HepG2 (cell line): Measurements from ENCODE around the gene ARHGAP15. TPM values are rescaled to one million over a fixed set of nuclear protein-coding genes. Genes with fewer than 3 reads are reported as not detected.

Source experiments
- ATAC-seq: fragments of 200-7000 bp; cut with Tn5 transposase; 3 replicates; pipeline ENCODE4 v1.9.1; 2020; ENCODE audit warnings: mild to moderate bottlenecking, moderate library complexity
- BruUV-seq: library from RNA; stranded (reverse); fragments of 400-500 nt; replicated peaks from 2 replicates; lab custom pipeline; 2021; lab: Mats Ljungman, UMichigan
- CTCF ChIA-PET: fragments of 300-600 bp; formaldehyde crosslinking; extraction: SDS; loops from one replicate; lab custom pipeline; 2021; ENCODE audit warnings: low total read pairs, inconsistent platforms, low intra/inter-chr PET ratio; lab: Yijun Ruan, JAX
- POLR2A ChIA-PET: fragments of 350-600 bp; sonication (Branson Sonifier 250); formaldehyde crosslinking; loops from one replicate; lab custom pipeline; 2020; ENCODE audit warnings: antibody characterized with exemption, inconsistent platforms; lab: Yijun Ruan, JAX
- DNase-seq: peaks from one replicate; pipeline ENCODE4 v3.0.0-alpha.2; 2015; ENCODE audit warnings: low spot score
- FAIRE-seq: peaks from 3 replicates; lab custom pipeline; 2011; peaks lifted over from hg19 to GRCh38; lab: Jason Lieb, UNC
- H2AFZ ChIP-seq: one replicate; pipeline ENCODE4 v1.6.1; 2011; ENCODE audit warnings: low read length, inconsistent platforms
- H3K27ac ChIP-seq: fragments of 300-600 bp; 3 replicates; pipeline ENCODE4 v1.8.0; 2011; ENCODE audit warnings: mixed run types, mild to moderate bottlenecking, mixed read lengths, low read length, inconsistent platforms; ENCODE audit not compliant: insufficient read depth; ENCODE audit errors: extremely low read length
- H3K27me3 ChIP-seq, 2 experiments: fragments of 200-600 bp in 1 of 2; 2 replicates in 1 of 2; 3 replicates in 1 of 2; pipeline versions ENCODE4 v1.6.0 to v1.8.0; 2011; ENCODE audit warnings: low read length in 2 of 2, mild to moderate bottlenecking in 2 of 2, moderate library complexity in 2 of 2, inconsistent platforms in 1 of 2; ENCODE audit not compliant: insufficient read depth in 2 of 2, control insufficient read depth in 1 of 2
- H3K36me3 ChIP-seq, 2 experiments: fragments of 200-600 bp in 1 of 2; replicated peaks in 1 of 2; 2 replicates in 1 of 2; 3 replicates in 1 of 2; pipeline versions ENCODE4 v1.5.1 to v1.8.0; 2011; ENCODE audit warnings: low read length in 2 of 2, inconsistent platforms in 1 of 2; ENCODE audit not compliant: insufficient read depth in 2 of 2, control insufficient read depth in 1 of 2
- H3K4me1 ChIP-seq: 2 replicates; pipeline ENCODE4 v1.5.1; 2012; ENCODE audit warnings: low read length, inconsistent platforms; ENCODE audit not compliant: insufficient read depth
- H3K4me2 ChIP-seq: 2 replicates; pipeline ENCODE4 v1.6.0; 2011; ENCODE audit warnings: low read depth, low read length, inconsistent platforms
- H3K4me3 ChIP-seq, 3 experiments: fragments of 200-600 bp in 1 of 3; sonication (generic), shearing (Covaris generic) in 1 of 3; replicated peaks in 1 of 3; 2 replicates each; pipeline ENCODE4 v1.5.1; 2011 to 2016; ENCODE audit warnings: low read length in 3 of 3, inconsistent platforms in 2 of 3, low read depth in 2 of 3, mild to moderate bottlenecking in 2 of 3, control low read depth in 1 of 3, mixed read lengths in 1 of 3; ENCODE audit not compliant: insufficient read depth in 1 of 3
- H3K79me2 ChIP-seq: one replicate; pipeline ENCODE4 v1.6.1; 2011; ENCODE audit warnings: low read length, inconsistent platforms; ENCODE audit not compliant: insufficient read depth
- H3K9ac ChIP-seq: 2 replicates; pipeline ENCODE4 v1.6.0; 2011; ENCODE audit warnings: mild to moderate bottlenecking, low read depth, low read length, inconsistent platforms; ENCODE audit not compliant: insufficient read depth
- H3K9me3 ChIP-seq: 2 replicates; pipeline ENCODE4 v1.5.1; 2012; ENCODE audit warnings: mild to moderate bottlenecking, low read length
- H4K20me1 ChIP-seq: 2 replicates; pipeline ENCODE4 v1.6.0; 2011; ENCODE audit warnings: inconsistent platforms, mild to moderate bottlenecking, low read length, moderate library complexity; ENCODE audit not compliant: insufficient read depth
- AKAP8 ChIP-seq: sonication (generic); formaldehyde crosslinking; IDR thresholded peaks from 2 replicates; pipeline ENCODE4 v1.5.1; 2020; ENCODE audit warnings: mild to moderate bottlenecking, missing genetic modification reagents
- CREM ChIP-seq, 2 experiments: sonication (generic) in 1 of 2; formaldehyde crosslinking in 1 of 2; IDR thresholded peaks; 2 replicates each; pipeline versions ENCODE4 v1.4.0 to v1.6.1; 2016 to 2020; ENCODE audit warnings: antibody characterized with exemption in 1 of 2, mild to moderate bottlenecking in 1 of 2, missing genetic modification reagents in 1 of 2
- FOXO1 ChIP-seq: sonication (generic); formaldehyde crosslinking; IDR thresholded peaks from 2 replicates; pipeline ENCODE4 v1.4.0; 2020; ENCODE audit warnings: missing genetic modification reagents
- HOXD1 ChIP-seq: sonication (generic); formaldehyde crosslinking; IDR thresholded peaks from 2 replicates; pipeline ENCODE4 v1.5.0; 2020; ENCODE audit warnings: missing genetic modification reagents
- JDP2 ChIP-seq: sonication (generic); formaldehyde crosslinking; IDR thresholded peaks from 2 replicates; pipeline ENCODE4 v1.8.1; 2022; ENCODE audit warnings: missing genetic modification reagents, borderline replicate concordance
- PHF8 ChIP-seq: sonication (generic); formaldehyde crosslinking; IDR thresholded peaks from 2 replicates; pipeline ENCODE4 v1.5.0; 2020; ENCODE audit warnings: missing genetic modification reagents
- RBM22 ChIP-seq: fragments of 200-400 bp; formaldehyde crosslinking; optimal IDR thresholded peaks from 2 replicates; pipeline ENCODE3; 2017; ENCODE audit warnings: mild to moderate bottlenecking, low read length, moderate library complexity
- SMARCC2 ChIP-seq: fragments of 450-650 bp; IDR thresholded peaks from 2 replicates; pipeline ENCODE4 v1.6.1; 2017; ENCODE audit warnings: antibody characterized with exemption, mild to moderate bottlenecking
- ZMAT3 ChIP-seq: sonication (generic); formaldehyde crosslinking; conservative IDR thresholded peaks from 2 replicates; pipeline ENCODE4 v1.7.0; 2021; ENCODE audit warnings: missing genetic modification reagents
- ZNF136 ChIP-seq: sonication (generic); formaldehyde crosslinking; IDR thresholded peaks from 2 replicates; pipeline ENCODE4 v1.8.1; 2022; ENCODE audit warnings: low read depth, mild to moderate bottlenecking, moderate library complexity, missing genetic modification reagents
- ZNF143 ChIP-seq: sonication (generic); formaldehyde crosslinking; IDR thresholded peaks from 2 replicates; pipeline ENCODE4 v1.4.0; 2020; ENCODE audit warnings: missing genetic modification reagents
- ZNF614 ChIP-seq: IDR thresholded peaks from 2 replicates; pipeline ENCODE4 v1.6.1; 2018; ENCODE audit warnings: missing biosample characterization, missing genetic modification reagents, inconsistent platforms, borderline replicate concordance
- ZNF737 ChIP-seq: sonication (generic); formaldehyde crosslinking; IDR thresholded peaks from 2 replicates; pipeline ENCODE4 v1.5.0; 2020; ENCODE audit warnings: missing genetic modification reagents, mild to moderate bottlenecking, borderline replicate concordance
- ZNF773 ChIP-seq: sonication (generic); formaldehyde crosslinking; IDR thresholded peaks from 2 replicates; pipeline ENCODE4 v1.4.0; 2020; ENCODE audit warnings: missing genetic modification reagents, borderline replicate concordance
- ZSCAN20 ChIP-seq: sonication (generic); formaldehyde crosslinking; IDR thresholded peaks from 2 replicates; pipeline ENCODE4 v1.4.0; 2020; ENCODE audit warnings: missing genetic modification reagents, mild to moderate bottlenecking, borderline replicate concordance
- WGBS: methylation state at CpG from one replicate; pipeline ENCODE4 v1.1.6; 2017; ENCODE audit warnings: low lambda C conversion rate; 5-methylcytosine and 5-hydroxymethylcytosine counted together
- in situ Hi-C: cut with HindIII; loops from 2 replicates; pipeline ENCODE4 v1.10.0; 2017; ENCODE audit warnings: low pct_unique_long_range_greater_than_20kb; ENCODE audit not compliant: extremely low pct_ligation_motif_present
- intact Hi-C: fragments of 100-400 bp; cut with micrococcal nuclease; formaldehyde crosslinking; loops from one replicate; pipeline ENCODE4 v1.10.0; 2022; ENCODE audit not compliant: unreplicated experiment
- polyA plus RNA-seq, 8 experiments: library from polyadenylated mRNA; depleted of rRNA in 3 of 8; stranded (reverse) in 7 of 8; unstranded in 1 of 8; fragments of >200 nt; fragmentation: Illumina TruSeq in 4 of 8; extraction: Trizol in 4 of 8; gene quantifications; 2 replicates each; pipeline versions ENCODE4 v1.2.1 to v1.2.3, GENCODE V29; 2011 to 2016; ENCODE audit warnings: low read depth in 4 of 8, missing spikeins in 1 of 8, mixed read lengths in 1 of 8; ENCODE audit not compliant: insufficient read depth in 1 of 8
- total RNA-seq, 5 experiments: library from RNA; depleted of rRNA; stranded (reverse); fragments of >200 nt; fragmentation: Illumina TruSeq; extraction: Trizol; gene quantifications; 2 replicates each; pipeline ENCODE4 v1.2.3, GENCODE V29; 2016; ENCODE audit warnings: low read depth in 1 of 5
- TF ChIP-seq, protein P1 (sequence below): sonication (generic); formaldehyde crosslinking; IDR thresholded peaks from 2 replicates; pipeline ENCODE4 v1.4.0; 2020; ENCODE audit warnings: mild to moderate bottlenecking, missing genetic modification reagents

The ARHGAP15 gene
- total and polyA plus RNA-seq, 2 of the 13 experiments (the other 11 are each of a cell fraction or from before 2014, with no cell fraction given) = 0.04 TPM; not detected in 1

DNA sequence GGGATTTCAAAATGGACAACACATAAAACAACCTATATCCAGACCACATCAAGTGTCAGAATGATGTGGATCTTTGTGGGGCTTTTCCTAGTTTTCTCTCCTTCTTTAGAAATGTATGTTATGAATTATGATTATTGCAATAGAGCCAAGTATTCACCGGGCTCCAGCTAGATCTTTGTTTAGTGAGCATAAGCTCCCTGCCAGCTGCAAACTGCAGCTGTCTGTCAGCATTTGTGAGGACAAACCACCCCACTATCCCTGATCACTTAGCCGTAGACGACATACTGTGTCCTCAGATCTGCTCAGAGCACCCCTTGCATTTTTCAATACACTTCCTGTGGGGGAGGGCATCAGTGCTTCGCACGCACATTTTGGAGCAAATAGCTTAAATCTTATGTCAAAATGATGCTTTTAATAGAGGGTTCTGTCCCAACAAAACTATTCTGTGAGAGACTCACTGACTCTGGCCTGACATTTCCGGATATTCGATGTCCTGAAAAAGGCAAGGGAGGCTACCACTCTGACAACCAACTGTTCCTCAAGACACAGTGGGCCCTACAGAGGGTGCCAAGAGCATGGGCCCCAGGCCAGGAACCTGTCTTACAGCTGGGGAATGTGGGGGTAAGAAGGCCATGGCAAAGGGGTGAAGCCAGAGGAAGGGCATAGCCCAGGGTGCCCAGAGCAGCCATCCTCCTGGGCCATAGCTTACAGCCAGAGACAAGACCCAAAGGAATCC, 346.0 kb downstream of the ARHGAP15 start:
- Histone ChIP-seq H3K9ac (no peak overlapping the region), H3K4me1 (no peaks in the 10 kb centered on the region), H4K20me1 (no peaks in the 10 kb centered on the region), H2AFZ (no peak overlapping the region), H3K79me2 (no peaks in the 10 kb centered on the region), H3K36me3 (no peaks in the 10 kb centered on the region), H3K27me3 (no peaks in the 10 kb centered on the region), H3K4me2 (no peak overlapping the region), H3K27ac (no peak overlapping the region), H3K9me3 (no peaks in the 10 kb centered on the region), H3K4me3 (no peak overlapping the region)
- in situ Hi-C loops (no loop called here), intact Hi-C loops (no loop called here)
- ATAC-seq = no peak
- CTCF ChIA-PET = no interaction called here
- POLR2A ChIA-PET = no interaction called here
- WGBS = 2% methylated on average over 7 of the region's 7 CpGs
- TF ChIP-seq ZSCAN20 (no peak), ZNF737 (CRISPR knock-in tag) (no peak), PHF8 (CRISPR knock-in tag) (no peak), ZNF614 (no peak), CREM (IDR thresholded peaks at IDR 0.05) (no peak), CREM (CRISPR knock-in tag; IDR thresholded peaks at IDR 0.05) (no peak), ZMAT3 (CRISPR knock-in tag) (no peak), ZNF136 (CRISPR knock-in tag) (no peak), SMARCC2 (no peak), ZNF773 (CRISPR knock-in tag) (no peak), FOXO1 (no peak), ZNF143 (CRISPR knock-in tag) (no peak), HOXD1 (CRISPR knock-in tag) (no peak), JDP2 (CRISPR knock-in tag) (no peak), AKAP8 (no peak), RBM22 (no peak)
- TF ChIP-seq, protein P1, sequence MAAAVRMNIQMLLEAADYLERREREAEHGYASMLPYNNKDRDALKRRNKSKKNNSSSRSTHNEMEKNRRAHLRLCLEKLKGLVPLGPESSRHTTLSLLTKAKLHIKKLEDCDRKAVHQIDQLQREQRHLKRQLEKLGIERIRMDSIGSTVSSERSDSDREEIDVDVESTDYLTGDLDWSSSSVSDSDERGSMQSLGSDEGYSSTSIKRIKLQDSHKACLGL (CRISPR knock-in tag) = no peak
- DNase-seq = no peak
- no peak for FAIRE-seq
- no TSS peak for BruUV-seq
